ENCODE results near the gene POU6F2.

POU6F2 gene

GRCh38 chr7:39269034-39269433 is 291.3 kb downstream of the POU6F2 start:
- Histone ChIP-seq H4K20me1 (ENCODE audit: insufficient read depth, low read length) (no peaks in the 10 kb centered on the region), H3K9me2 (replicated peaks; ENCODE audit: insufficient read depth, low read length) (no peaks in the 10 kb centered on the region), H3K4me3 (ENCODE audit: low read length) (no peak overlapping the region), H3K9me3 (replicated peaks; ENCODE audit: insufficient read depth, low read length) (no peaks in the 10 kb centered on the region), H3K79me2 (ENCODE audit: low read length) (no peaks in the 10 kb centered on the region), H3K4me1 (ENCODE audit: low read length) (no peaks in the 10 kb centered on the region), H2AFZ (ENCODE audit: low read length) (no peak overlapping the region), H3F3A (ENCODE audit: insufficient read depth, low read length) (no peaks in the 10 kb centered on the region), H3K36me3 (replicated peaks; ENCODE audit: insufficient read depth, low read length) (no peaks in the 10 kb centered on the region), H3K4me2 (ENCODE audit: low read depth, low read length) (no peak overlapping the region), H3K9ac (ENCODE audit: low read length) (no peak overlapping the region), H3K27ac (ENCODE audit: low read length) (no peak overlapping the region), H3K27me3 (replicated peaks; ENCODE audit: insufficient read depth, low read length) (no peaks in the 10 kb centered on the region)
- no peak for DNase-seq
- TF ChIP-seq EZH2phosphoT487 (IDR thresholded peaks at IDR 0.05; ENCODE audit: low read length) (no peak), EZH2 (optimal IDR thresholded peaks at IDR 0.05; ENCODE audit: low read depth, low read length) (no peak), CTCF (IDR thresholded peaks at IDR 0.05; ENCODE audit: low read length) (no peak)

DNA sequence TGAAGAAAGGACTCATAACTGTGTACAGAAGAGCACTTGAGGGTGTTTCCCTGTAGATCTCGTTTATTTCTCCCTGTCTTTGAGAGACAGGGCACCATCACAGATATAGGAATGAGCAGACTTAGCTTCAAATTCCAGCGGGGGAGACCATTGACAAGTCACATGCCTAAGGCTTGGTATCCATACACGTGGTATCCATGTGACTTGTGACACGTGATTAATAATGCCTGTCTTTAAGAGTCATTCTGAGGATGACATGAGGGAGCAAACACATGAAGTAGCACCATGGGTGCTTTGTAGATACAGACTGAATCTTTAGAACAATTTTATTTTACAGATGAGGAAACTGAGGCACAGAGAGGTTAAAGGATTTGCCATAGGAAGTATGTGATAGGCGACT is 292.3 kb downstream of the POU6F2 start:
- H4K20me1 ChIP-seq (ENCODE audit: insufficient read depth, low read length) = no peaks in the 10 kb centered on the region
- no peak overlapping the region for H3K9ac ChIP-seq (ENCODE audit: low read length)
- TF ChIP-seq EZH2phosphoT487 (IDR thresholded peaks at IDR 0.05; ENCODE audit: low read length) = no peak

DNA sequence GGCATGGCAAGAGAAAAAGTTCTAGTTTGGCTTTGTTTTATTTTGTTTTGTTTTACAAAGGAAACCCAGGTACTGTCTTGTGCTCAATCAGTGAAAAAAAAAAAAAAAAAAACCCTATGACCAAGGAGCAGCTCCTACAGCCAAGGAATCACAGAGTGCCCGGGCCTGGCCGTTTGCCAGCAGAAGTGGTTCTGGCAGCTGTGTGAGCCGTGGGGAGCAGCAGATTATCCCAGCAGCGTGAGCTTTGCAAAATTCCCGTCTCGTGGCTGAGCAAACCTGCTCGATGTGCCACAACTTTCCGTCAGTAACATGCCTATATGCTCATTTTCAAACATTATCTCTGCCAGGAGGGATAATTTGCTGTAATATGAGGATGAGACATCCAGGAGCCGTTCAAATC is 293.7 kb downstream of the POU6F2 start:
- DNase-seq = no peak
- Histone ChIP-seq H3K4me1 (ENCODE audit: low read length) (no peaks in the 10 kb centered on the region), H3K4me3 (ENCODE audit: low read length) (no peak overlapping the region), H3K9me2 (replicated peaks; ENCODE audit: insufficient read depth, low read length) (no peaks in the 10 kb centered on the region), H2AFZ (ENCODE audit: low read length) (no peak overlapping the region), H3K9ac (ENCODE audit: low read length) (no peak overlapping the region), H3K9me3 (replicated peaks; ENCODE audit: insufficient read depth, low read length) (no peaks in the 10 kb centered on the region), H3F3A (ENCODE audit: insufficient read depth, low read length) (no peaks in the 10 kb centered on the region), H4K20me1 (ENCODE audit: insufficient read depth, low read length) (no peaks in the 10 kb centered on the region), H3K36me3 (replicated peaks; ENCODE audit: insufficient read depth, low read length) (no peaks in the 10 kb centered on the region), H3K27me3 (replicated peaks; ENCODE audit: insufficient read depth, low read length) (no peaks in the 10 kb centered on the region), H3K4me2 (ENCODE audit: low read depth, low read length) (no peak overlapping the region), H3K27ac (ENCODE audit: low read length) (no peak overlapping the region), H3K79me2 (ENCODE audit: low read length) (no peaks in the 10 kb centered on the region)
- no peak for TF ChIP-seq EZH2phosphoT487 (IDR thresholded peaks at IDR 0.05; ENCODE audit: low read length)
- TF ChIP-seq EZH2 (optimal IDR thresholded peaks at IDR 0.05; ENCODE audit: low read depth, low read length) = no peak
- TF ChIP-seq CTCF (IDR thresholded peaks at IDR 0.05; ENCODE audit: low read length) = no peak

More for the DNA sequence above, 292.3 kb downstream of the POU6F2 start:
- Histone ChIP-seq H3K9me2 (replicated peaks; ENCODE audit: insufficient read depth, low read length) (no peaks in the 10 kb centered on the region), H2AFZ (ENCODE audit: low read length) (no peak overlapping the region), H3K9me3 (replicated peaks; ENCODE audit: insufficient read depth, low read length) (no peaks in the 10 kb centered on the region), H3K36me3 (replicated peaks; ENCODE audit: insufficient read depth, low read length) (no peaks in the 10 kb centered on the region), H3K4me1 (ENCODE audit: low read length) (no peaks in the 10 kb centered on the region), H3K27me3 (replicated peaks; ENCODE audit: insufficient read depth, low read length) (no peaks in the 10 kb centered on the region), H3K27ac (ENCODE audit: low read length) (no peak overlapping the region), H3K79me2 (ENCODE audit: low read length) (no peaks in the 10 kb centered on the region), H3K4me3 (ENCODE audit: low read length) (no peak overlapping the region), H3F3A (ENCODE audit: insufficient read depth, low read length) (no peaks in the 10 kb centered on the region), H3K4me2 (ENCODE audit: low read depth, low read length) (no peak overlapping the region)
- no peak for DNase-seq

- Histone ChIP-seq H3K4me1 (ENCODE audit: low read length) (no peaks in the 10 kb centered on the region), H3K79me2 (ENCODE audit: low read length) (no peaks in the 10 kb centered on the region)
- TF ChIP-seq CTCF (IDR thresholded peaks at IDR 0.05; ENCODE audit: low read length) = no peak
- no peak for TF ChIP-seq EZH2 (optimal IDR thresholded peaks at IDR 0.05; ENCODE audit: low read depth, low read length)
- TF ChIP-seq EZH2phosphoT487 (IDR thresholded peaks at IDR 0.05; ENCODE audit: low read length) = no peak
These were observed 294.4 kb downstream of the POU6F2 start for GRCh38 chr7:39272111-39272510.

More at GRCh38 chr7:39272111-39272510, 294.4 kb downstream of the POU6F2 start:
- Histone ChIP-seq H3F3A (ENCODE audit: insufficient read depth, low read length) (no peaks in the 10 kb centered on the region), H3K4me3 (ENCODE audit: low read length) (no peak overlapping the region), H3K9ac (ENCODE audit: low read length) (no peak overlapping the region), H2AFZ (ENCODE audit: low read length) (no peak overlapping the region), H3K27me3 (replicated peaks; ENCODE audit: insufficient read depth, low read length) (no peaks in the 10 kb centered on the region), H3K9me2 (replicated peaks; ENCODE audit: insufficient read depth, low read length) (no peaks in the 10 kb centered on the region), H3K27ac (ENCODE audit: low read length) (no peak overlapping the region), H4K20me1 (ENCODE audit: insufficient read depth, low read length) (no peaks in the 10 kb centered on the region), H3K36me3 (replicated peaks; ENCODE audit: insufficient read depth, low read length) (no peaks in the 10 kb centered on the region), H3K9me3 (replicated peaks; ENCODE audit: insufficient read depth, low read length) (no peaks in the 10 kb centered on the region), H3K4me2 (ENCODE audit: low read depth, low read length) (no peak overlapping the region)
- no peak for DNase-seq
